ENCODE data around the gene LRRC28. TPM values are rescaled to one million over a fixed set of nuclear protein-coding genes. Genes with fewer than 3 reads are reported as not detected.
"Not testable (repeated sequence)": the region's sequence is repeated elsewhere in the genome, so short reads cannot be mapped to it uniquely, and the experiment has no call there.

Gene LRRC28
- polyA plus RNA-seq, 3 donors: 34.7 to 39.3 (median 35.8) TPM

- DNase-seq (ENCODE audit: extremely low read depth in 1 of 11, low read depth in 9 of 11, low spot score in 4 of 11): no peak
These were observed 114.0 kb downstream of the LRRC28 start for GRCh38 chr15:99365242-99365641.

GRCh38 chr15:99366013-99366412 is 114.7 kb downstream of the LRRC28 start:
- DNase-seq (ENCODE audit: extremely low read depth in 1 of 11, low read depth in 9 of 11, low spot score in 4 of 11): no peak

- no peak for DNase-seq (ENCODE audit: extremely low read depth in 1 of 11, low read depth in 9 of 11, low spot score in 4 of 11)
These were observed 117.5 kb downstream of the LRRC28 start for GRCh38 chr15:99368743-99369142.

- no peak for DNase-seq (ENCODE audit: extremely low read depth in 1 of 11, low read depth in 9 of 11, low spot score in 4 of 11)
These were observed 117.9 kb downstream of the LRRC28 start for GRCh38 chr15:99369196-99369595.

- no peak for DNase-seq (ENCODE audit: extremely low read depth in 1 of 11, low read depth in 9 of 11, low spot score in 4 of 11)
These were observed 120.2 kb downstream of the LRRC28 start for GRCh38 chr15:99371180-99372103.

GRCh38 chr15:99385005-99385669 is 133.9 kb downstream of the LRRC28 start:
- no peak for DNase-seq (ENCODE audit: extremely low read depth in 1 of 11, low read depth in 9 of 11, low spot score in 4 of 11)

GRCh38 chr15:99385865-99386264 is 134.6 kb downstream of the LRRC28 start:
- DNase-seq (ENCODE audit: extremely low read depth in 1 of 11, low read depth in 9 of 11, low spot score in 4 of 11): no peak

GRCh38 chr15:99386391-99386790 is 135.1 kb downstream of the LRRC28 start:
- no peak for DNase-seq (ENCODE audit: extremely low read depth in 1 of 11, low read depth in 9 of 11, low spot score in 4 of 11)

- DNase-seq (ENCODE audit: extremely low read depth in 1 of 11, low read depth in 9 of 11, low spot score in 4 of 11): no peak
These were observed 136.3 kb downstream of the LRRC28 start for GRCh38 chr15:99387421-99388168.

GRCh38 chr15:99390667-99391066 is 139.4 kb downstream of the LRRC28 start:
- no peak for DNase-seq (ENCODE audit: extremely low read depth in 1 of 11, low read depth in 9 of 11, low spot score in 4 of 11)

- DNase-seq (ENCODE audit: extremely low read depth in 1 of 11, low read depth in 9 of 11, low spot score in 4 of 11): no peak
These were observed 142.4 kb downstream of the LRRC28 start for GRCh38 chr15:99393641-99394040.

- no peak for DNase-seq (ENCODE audit: extremely low read depth in 1 of 11, low read depth in 9 of 11, low spot score in 4 of 11)
These were observed 145.1 kb downstream of the LRRC28 start for GRCh38 chr15:99396375-99396774.

- DNase-seq (ENCODE audit: extremely low read depth in 1 of 11, low read depth in 9 of 11, low spot score in 4 of 11): no peak
These were observed 147.8 kb downstream of the LRRC28 start for GRCh38 chr15:99399061-99399460.

GRCh38 chr15:99399618-99400017 is 148.3 kb downstream of the LRRC28 start:
- DNase-seq (ENCODE audit: extremely low read depth in 1 of 11, low read depth in 9 of 11, low spot score in 4 of 11): no peak

GRCh38 chr15:99401216-99401615 is 149.9 kb downstream of the LRRC28 start:
- not testable (repeated sequence) for DNase-seq (ENCODE audit: extremely low read depth in 1 of 11, low read depth in 9 of 11, low spot score in 4 of 11)

GRCh38 chr15:99402014-99402729 is 150.9 kb downstream of the LRRC28 start:
- no peak for DNase-seq (ENCODE audit: extremely low read depth in 1 of 11, low read depth in 9 of 11, low spot score in 4 of 11)

- no peak for DNase-seq (ENCODE audit: extremely low read depth in 1 of 11, low read depth in 9 of 11, low spot score in 4 of 11)
These were observed 152.3 kb downstream of the LRRC28 start for GRCh38 chr15:99403597-99403996.

- no peak for DNase-seq (ENCODE audit: extremely low read depth in 1 of 11, low read depth in 9 of 11, low spot score in 4 of 11)
These were observed 153.2 kb downstream of the LRRC28 start for GRCh38 chr15:99404454-99404853.

GRCh38 chr15:99406120-99406519 is 154.8 kb downstream of the LRRC28 start:
- DNase-seq (ENCODE audit: extremely low read depth in 1 of 11, low read depth in 9 of 11, low spot score in 4 of 11): no peak
